GM12874 (cell line): Measurements from ENCODE around the gene SORBS2.

ENCODE experiments used
- TF ChIP-seq, protein P1 (sequence below): IDR thresholded peaks from 2 replicates; pipeline ENCODE4 v1.5.1; 2011; ENCODE audit warnings: low read depth, mild to moderate bottlenecking, control low read depth, low read length, moderate library complexity; ENCODE audit not compliant: insufficient read depth

Gene SORBS2

DNA sequence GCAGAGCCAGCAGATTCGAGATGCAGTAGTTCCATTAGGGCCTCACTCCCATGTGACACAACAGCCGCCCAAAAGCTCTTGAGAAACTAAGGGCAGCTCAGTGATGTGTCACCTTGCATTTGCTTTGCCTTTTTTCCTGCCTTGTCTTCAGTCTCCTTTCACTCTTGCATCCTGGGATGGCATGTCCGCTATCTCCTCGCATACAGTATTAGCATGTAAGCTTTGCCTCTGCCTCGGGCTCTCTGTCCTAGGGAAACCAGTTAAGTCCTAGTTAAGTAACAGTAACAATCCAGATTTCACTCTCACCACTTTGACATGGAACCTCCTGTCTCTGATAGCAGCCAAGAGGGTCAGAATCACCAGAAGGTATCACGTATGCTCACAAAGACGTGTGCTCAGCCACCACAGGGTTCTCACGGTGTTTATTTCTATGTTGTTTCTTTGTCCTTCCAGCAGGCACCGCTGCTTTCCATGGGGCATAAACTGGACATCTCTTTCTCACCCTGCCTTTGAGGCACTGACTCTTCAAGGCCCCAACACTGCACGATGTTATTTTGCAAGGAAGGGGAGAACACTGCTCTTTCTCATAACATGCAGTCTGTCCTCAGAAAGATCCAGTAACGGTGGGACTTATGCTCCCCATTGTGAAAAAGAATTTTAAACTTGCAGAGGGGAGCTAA lies 26.7 kb upstream of the SORBS2 start:
- TF ChIP-seq, protein P1, sequence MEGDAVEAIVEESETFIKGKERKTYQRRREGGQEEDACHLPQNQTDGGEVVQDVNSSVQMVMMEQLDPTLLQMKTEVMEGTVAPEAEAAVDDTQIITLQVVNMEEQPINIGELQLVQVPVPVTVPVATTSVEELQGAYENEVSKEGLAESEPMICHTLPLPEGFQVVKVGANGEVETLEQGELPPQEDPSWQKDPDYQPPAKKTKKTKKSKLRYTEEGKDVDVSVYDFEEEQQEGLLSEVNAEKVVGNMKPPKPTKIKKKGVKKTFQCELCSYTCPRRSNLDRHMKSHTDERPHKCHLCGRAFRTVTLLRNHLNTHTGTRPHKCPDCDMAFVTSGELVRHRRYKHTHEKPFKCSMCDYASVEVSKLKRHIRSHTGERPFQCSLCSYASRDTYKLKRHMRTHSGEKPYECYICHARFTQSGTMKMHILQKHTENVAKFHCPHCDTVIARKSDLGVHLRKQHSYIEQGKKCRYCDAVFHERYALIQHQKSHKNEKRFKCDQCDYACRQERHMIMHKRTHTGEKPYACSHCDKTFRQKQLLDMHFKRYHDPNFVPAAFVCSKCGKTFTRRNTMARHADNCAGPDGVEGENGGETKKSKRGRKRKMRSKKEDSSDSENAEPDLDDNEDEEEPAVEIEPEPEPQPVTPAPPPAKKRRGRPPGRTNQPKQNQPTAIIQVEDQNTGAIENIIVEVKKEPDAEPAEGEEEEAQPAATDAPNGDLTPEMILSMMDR = no peak

DNA sequence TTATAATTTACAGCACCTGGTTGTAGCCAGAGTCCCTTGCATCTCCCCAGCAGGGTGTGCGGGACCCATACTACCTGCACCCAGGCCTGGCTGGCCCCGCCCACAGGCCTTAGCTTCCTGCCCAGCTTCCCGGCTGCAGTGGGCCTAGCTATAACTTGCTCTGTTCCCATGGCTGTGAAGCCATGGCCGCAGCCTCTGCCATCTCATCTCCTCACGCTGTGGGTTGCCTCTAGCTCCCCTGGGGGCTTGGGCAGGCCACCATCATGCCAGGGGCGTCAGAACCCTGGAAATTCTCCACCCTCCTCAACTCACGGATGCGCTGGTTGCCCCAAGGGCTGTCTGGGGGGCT lies 26.1 kb upstream of the SORBS2 start:
- TF ChIP-seq, protein P1 = no peak

DNA sequence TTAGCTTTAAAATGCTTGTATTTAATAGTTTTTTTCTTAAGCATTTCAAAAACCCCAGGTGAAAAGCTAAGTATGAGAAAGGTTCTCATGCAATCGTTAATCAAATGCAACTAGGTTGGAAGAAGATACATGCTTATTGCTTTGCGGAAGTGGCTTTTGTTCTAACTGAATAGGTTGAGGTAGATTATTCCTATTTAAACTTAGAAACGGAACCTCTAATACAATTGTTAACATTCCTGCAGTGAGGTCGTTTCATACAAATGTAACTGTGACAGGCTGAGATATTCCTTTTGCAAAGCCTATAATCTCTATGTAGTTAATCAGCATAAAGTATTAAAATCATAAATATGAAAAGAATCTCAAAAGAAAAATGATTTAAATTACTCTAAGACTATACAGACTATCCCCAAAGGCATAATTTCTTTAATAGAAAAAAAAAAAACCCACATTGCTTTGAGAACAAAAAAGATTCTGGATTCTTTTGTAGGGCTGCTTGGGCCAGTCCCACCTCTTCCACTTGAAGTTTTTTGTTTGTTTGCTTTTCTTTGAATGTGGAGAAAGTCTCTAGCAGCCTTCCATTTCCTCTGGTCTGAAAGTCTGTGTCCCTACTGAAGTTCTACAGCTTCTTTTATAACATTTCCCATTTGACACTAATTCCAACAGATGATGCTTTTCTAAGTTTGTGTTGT lies 25.6 kb upstream of the SORBS2 start:
- TF ChIP-seq, protein P1 = no peak

DNA sequence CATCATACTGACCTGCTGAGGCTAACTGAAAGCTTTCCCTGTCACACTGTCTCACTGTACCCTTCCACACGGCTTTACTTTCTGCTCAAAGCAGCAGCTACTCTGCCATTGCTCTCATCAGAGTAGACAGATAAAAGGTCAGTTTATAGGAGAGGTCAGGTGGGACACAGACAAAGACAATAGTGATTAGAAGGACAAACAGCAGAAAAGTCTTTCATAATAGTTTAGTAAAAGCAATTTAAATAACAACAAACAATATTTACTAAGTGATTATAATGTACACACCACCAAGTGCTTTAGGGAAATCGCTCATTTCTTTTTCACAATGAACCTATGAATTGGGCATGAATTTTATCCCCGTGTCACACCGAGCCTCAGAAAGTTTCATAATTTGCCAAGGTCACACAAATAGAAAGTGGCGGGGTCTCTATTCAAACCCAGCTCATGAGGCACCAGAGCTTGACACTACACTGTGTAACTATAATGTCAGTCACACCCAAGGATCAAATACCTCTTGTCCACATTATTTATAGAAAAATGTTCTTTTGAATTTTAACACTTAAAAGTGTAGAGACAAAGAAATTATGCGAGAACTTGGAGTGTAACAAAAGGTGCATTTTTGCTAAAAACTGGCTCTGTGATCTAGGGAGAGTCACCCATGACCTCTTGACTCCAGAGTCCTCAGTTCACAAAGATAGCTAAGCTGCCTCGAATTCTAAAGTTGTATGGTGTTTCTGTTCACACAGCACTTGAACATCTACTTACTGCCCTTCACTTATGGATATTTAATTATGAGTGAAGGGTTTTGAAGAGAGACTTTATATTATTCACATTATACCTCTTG lies 24.5 kb upstream of the SORBS2 start:
- TF ChIP-seq, protein P1 = no peak

DNA sequence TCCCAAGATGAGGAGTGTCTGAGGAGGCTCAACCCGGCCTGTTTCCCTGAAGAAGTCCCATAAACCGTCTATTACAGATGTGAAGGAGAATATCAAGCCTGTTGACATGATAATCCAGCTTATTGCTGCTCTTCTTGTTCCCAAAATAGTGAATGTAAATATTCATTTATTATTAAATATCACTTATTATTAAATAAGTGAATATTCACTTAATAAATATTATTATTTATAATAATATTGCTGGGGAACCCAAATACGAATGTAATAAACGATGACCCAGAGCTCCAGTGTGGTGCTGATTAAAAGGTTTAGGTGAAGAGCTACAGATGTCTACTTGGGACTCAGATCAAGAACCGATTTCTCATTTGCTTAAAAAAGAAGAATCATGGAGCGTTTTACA lies 23.8 kb upstream of the SORBS2 start:
- TF ChIP-seq, protein P1 = no peak

DNA sequence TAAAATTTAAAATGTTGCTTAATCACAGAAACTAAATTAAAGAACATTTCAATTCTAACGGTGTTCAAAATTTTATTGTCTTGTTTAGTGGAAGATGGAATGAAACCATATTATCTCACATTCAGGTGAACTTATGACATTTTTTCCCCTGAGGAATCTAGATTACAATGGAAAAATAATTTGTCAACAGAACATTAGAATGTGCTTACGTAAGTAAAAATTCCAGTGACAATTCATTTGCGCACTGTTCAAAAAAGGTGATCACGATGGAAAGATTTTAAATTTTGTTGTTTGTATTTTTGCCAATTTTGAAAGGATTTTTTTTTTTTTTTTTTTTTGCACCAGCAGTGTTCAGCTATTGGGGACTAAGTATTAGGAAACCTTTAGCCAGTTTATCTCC lies 23.3 kb upstream of the SORBS2 start:
- TF ChIP-seq, protein P1 = no peak

DNA sequence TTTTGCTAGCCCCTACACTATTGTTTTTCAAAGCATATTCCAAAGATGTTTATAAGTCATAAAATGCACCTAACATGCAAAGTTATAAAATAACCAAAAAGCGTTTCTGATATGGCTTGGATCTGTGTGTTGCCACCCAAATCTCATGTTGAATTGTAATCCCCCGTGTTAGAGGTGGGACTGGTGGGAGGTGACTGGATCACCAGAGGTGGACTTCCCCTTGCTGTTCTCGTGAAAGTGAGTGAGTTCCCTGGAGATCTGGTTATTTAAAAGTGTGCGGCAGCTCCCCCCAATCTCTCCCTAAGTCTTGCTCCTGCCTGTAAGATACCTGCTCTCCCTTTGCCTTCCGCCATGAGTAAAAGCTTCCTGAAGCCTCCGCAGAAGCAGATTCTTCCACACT lies 22.8 kb upstream of the SORBS2 start:
- TF ChIP-seq, protein P1 = no peak
